Endodermal cell (in vitro differentiated cells): ENCODE measurements around the gene EFCAB6. TPM values are rescaled to one million over a fixed set of nuclear protein-coding genes. Genes with fewer than 3 reads are reported as not detected.

Experiments used
- DNase-seq: peaks from one replicate; pipeline ENCODE4 v3.0.0-alpha.2; 2017
- H3K27ac ChIP-seq: 2 replicates; pipeline ENCODE4 v1.5.1; 2013; ENCODE audit warnings: mild to moderate bottlenecking, low read depth, low read length, moderate library complexity
- H3K27me3 ChIP-seq: 2 replicates; pipeline ENCODE4 v1.6.1; 2013; ENCODE audit warnings: mild to moderate bottlenecking, low read length, moderate library complexity; ENCODE audit not compliant: insufficient read depth, control insufficient read depth, poor library complexity, severe bottlenecking
- H3K36me3 ChIP-seq: 2 replicates; pipeline ENCODE4 v1.7.0; 2013; ENCODE audit warnings: mild to moderate bottlenecking, low read length, moderate library complexity; ENCODE audit not compliant: control insufficient read depth, insufficient read depth
- H3K4me1 ChIP-seq: one replicate; pipeline ENCODE4 v1.7.0; 2013; ENCODE audit warnings: low read length; ENCODE audit not compliant: control insufficient read depth, insufficient read depth
- H3K4me3 ChIP-seq: 2 replicates; pipeline ENCODE4 v1.5.1; 2013; ENCODE audit warnings: mild to moderate bottlenecking, low read length, moderate library complexity
- H3K9ac ChIP-seq: 2 replicates; pipeline ENCODE4 v1.6.1; 2013; ENCODE audit warnings: mild to moderate bottlenecking, low read length, moderate library complexity; ENCODE audit not compliant: poor library complexity, severe bottlenecking; ENCODE audit errors: extremely low read depth
- H3K9me3 ChIP-seq: 2 replicates; pipeline ENCODE4 v1.6.1; 2013; ENCODE audit warnings: mild to moderate bottlenecking, low read length, moderate library complexity; ENCODE audit not compliant: control insufficient read depth
- H3K27ac Mint-ChIP-seq: 2 replicates; pipeline ENCODE4 v1.8.0; 2020; ENCODE audit warnings: mixed read lengths
- H3K27me3 Mint-ChIP-seq: 2 replicates; pipeline ENCODE4 v1.8.0; 2021; ENCODE audit warnings: mild to moderate bottlenecking, mixed read lengths; ENCODE audit not compliant: insufficient read depth
- H3K36me3 Mint-ChIP-seq: 2 replicates; pipeline ENCODE4 v1.8.0; 2020; ENCODE audit warnings: low read depth, mixed read lengths
- H3K4me1 Mint-ChIP-seq: 2 replicates; pipeline ENCODE4 v1.8.0; 2020; ENCODE audit warnings: mixed read lengths
- H3K4me3 Mint-ChIP-seq: 2 replicates; pipeline ENCODE4 v1.8.0; 2020; ENCODE audit warnings: mild to moderate bottlenecking, moderate library complexity, mixed read lengths
- H3K9me3 Mint-ChIP-seq: 2 replicates; pipeline ENCODE4 v1.8.0; 2020; ENCODE audit warnings: mild to moderate bottlenecking, mixed read lengths
- WGBS, 2 experiments: methylation state at CpG; one replicate each; pipeline versions ENCODE4 v1.1.5 to v1.1.7; 2013; ENCODE audit warnings: missing lambda C conversion rate in 2 of 2, mixed read lengths in 1 of 2; ENCODE audit not compliant: insufficient coverage in 1 of 2, insufficient read length in 1 of 2; 5-methylcytosine and 5-hydroxymethylcytosine counted together
- total RNA-seq, 2 donors: library from RNA; stranded (reverse); fragmentation: NEBNext Ultra II Directional in 1 of 2; extraction: Animal tissue kit (Norgen Biotek cat#: 25700) in 1 of 2; gene quantifications; 2 replicates in 1 of 2; 3 replicates in 1 of 2; pipeline ENCODE4 v1.2.1, GENCODE V29; 2021
- TF ChIP-seq, protein P1 (sequence below): fragments of 200-600 bp; sonication (generic); conservative IDR thresholded peaks from 2 replicates; pipeline ENCODE4 v1.5.0; 2021; ENCODE audit warnings: antibody characterized with exemption, mild to moderate bottlenecking

The EFCAB6 gene
- total RNA-seq, 2 donors from 2014 or later = 1.8 to 2.0 TPM

DNA sequence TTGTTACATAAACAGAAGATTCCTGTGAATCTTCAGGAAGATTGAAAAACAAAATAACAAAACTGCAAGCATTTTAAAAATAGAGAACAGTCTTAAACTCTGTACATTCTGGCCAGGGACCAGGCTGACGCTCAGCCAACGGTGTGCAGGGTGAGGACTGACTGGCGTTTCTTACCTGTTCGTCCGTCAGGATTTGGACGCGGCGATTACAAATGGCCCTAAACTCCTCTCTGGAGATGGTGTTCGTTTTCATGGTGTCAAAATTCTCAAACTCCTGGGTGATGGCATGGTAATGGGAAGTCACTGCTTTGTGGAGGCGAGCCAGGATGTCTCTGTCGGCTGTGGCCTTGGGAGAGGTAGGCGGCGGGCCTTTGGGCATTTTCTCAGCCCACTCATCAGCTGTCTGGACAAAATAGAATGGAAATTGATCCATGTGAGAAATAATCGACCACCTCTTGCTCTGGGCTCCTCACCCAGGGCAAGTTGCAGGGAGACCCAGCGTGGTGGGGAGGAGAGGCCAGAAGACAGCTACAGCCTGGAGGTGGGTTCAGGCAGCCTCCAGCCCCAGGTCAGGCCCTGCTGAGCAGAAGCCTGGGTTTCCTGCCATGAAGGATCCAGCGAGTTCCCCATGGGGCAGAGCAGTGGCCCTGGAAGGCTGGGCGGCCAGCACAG is 257.3 kb downstream of the EFCAB6 start:
- H3K27me3 ChIP-seq = no peaks in the 10 kb centered on the region
- Mint-ChIP-seq H3K36me3 (no peaks in the 10 kb centered on the region), H3K4me3 (no peak overlapping the region), H3K9me3 (peaks cover 14% of the 10 kb centered on the region), H3K27me3 (no peaks in the 10 kb centered on the region), H3K4me1 (no peaks in the 10 kb centered on the region), H3K27ac (no peak overlapping the region)
- no peak overlapping the region for H3K27ac ChIP-seq
- 90 to 92% methylated on average over 15 to 17 of the region's 17 CpGs for WGBS, 2 experiments
- peak; percentile 32 for DNase-seq
- H3K4me3 ChIP-seq = no peak overlapping the region
- TF ChIP-seq, protein P1, sequence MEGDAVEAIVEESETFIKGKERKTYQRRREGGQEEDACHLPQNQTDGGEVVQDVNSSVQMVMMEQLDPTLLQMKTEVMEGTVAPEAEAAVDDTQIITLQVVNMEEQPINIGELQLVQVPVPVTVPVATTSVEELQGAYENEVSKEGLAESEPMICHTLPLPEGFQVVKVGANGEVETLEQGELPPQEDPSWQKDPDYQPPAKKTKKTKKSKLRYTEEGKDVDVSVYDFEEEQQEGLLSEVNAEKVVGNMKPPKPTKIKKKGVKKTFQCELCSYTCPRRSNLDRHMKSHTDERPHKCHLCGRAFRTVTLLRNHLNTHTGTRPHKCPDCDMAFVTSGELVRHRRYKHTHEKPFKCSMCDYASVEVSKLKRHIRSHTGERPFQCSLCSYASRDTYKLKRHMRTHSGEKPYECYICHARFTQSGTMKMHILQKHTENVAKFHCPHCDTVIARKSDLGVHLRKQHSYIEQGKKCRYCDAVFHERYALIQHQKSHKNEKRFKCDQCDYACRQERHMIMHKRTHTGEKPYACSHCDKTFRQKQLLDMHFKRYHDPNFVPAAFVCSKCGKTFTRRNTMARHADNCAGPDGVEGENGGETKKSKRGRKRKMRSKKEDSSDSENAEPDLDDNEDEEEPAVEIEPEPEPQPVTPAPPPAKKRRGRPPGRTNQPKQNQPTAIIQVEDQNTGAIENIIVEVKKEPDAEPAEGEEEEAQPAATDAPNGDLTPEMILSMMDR = no peak
- H3K36me3 ChIP-seq = no peaks in the 10 kb centered on the region
- H3K4me1 ChIP-seq = no peaks in the 10 kb centered on the region
- H3K9me3 ChIP-seq = peaks cover 8% of the 10 kb centered on the region
- H3K9ac ChIP-seq = no peak overlapping the region

DNA sequence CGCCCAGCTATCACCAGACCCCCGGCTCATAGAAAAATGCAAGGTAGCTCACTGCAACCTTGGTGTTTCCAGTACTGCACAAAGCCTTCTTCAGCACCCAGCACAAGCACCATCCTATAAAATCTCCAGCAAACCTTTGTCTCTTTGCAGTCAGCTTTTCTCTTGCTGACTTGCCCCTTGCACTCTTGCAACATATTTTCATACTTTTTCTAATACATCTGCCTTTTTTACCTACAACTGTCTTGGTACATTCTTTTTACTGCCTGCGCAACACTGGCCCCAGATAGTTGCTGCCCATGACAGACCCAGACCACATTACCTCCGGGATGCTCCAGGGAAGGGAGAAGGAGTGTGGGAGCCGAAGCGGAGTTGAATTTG is 257.9 kb downstream of the EFCAB6 start:
- peak; percentile 12 for DNase-seq
- H3K27ac Mint-ChIP-seq = no peak overlapping the region
- no peak overlapping the region for H3K9ac ChIP-seq
- no peaks in the 10 kb centered on the region for H3K4me1 ChIP-seq
- no peaks in the 10 kb centered on the region for H3K36me3 ChIP-seq
- TF ChIP-seq, protein P1 = no peak
- no peaks in the 10 kb centered on the region for H3K27me3 Mint-ChIP-seq
- H3K36me3 Mint-ChIP-seq = no peaks in the 10 kb centered on the region
- no peaks in the 10 kb centered on the region for H3K27me3 ChIP-seq
- peaks cover 8% of the 10 kb centered on the region for H3K9me3 ChIP-seq
- no peak overlapping the region for H3K4me3 Mint-ChIP-seq
- no peak overlapping the region for H3K27ac ChIP-seq
- peaks cover 14% of the 10 kb centered on the region for H3K9me3 Mint-ChIP-seq
- H3K4me1 Mint-ChIP-seq = no peaks in the 10 kb centered on the region
- no peak overlapping the region for H3K4me3 ChIP-seq
- 90 to 96% methylated on average over 5 to 6 of the region's 6 CpGs for WGBS, 2 experiments

DNA sequence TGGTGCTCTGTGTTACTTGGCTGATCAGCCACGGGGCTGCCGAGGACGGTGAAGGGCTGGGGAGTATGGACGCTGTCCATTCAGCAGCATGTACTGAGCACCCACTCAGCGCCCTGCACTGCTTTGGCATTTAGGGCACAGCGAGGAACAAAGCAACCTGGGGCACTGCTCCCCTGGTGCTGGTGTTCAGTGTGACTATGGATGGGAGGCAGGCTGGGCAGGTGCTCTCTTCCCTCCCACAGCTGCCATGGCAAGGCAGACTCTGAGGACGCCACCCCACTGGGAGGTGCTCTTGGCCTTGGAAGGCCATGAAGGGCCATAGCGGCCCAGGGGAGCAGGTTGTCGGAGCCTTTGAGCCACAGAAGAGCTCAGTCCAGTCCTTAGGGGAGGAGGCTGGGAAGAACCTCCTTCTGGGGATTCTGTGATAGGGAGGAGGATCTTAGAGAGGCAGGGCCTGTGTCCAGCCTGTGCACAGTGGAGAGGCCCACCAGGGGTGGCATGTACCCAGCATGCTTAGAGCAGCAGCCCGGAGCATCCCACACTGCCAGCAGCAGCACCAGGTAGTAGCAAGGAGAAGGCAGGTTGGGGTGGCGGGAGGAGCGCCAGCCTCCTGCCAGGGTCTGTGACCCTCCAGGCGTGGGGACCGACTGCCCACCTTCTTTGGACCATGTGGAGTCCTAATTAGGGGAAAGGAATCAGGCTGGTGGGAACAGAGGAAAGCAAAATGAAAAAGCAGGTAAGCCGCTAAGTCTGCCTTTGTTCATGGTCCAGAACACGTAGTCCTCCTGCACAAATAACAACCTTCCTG is 258.4 kb downstream of the EFCAB6 start:
- TF ChIP-seq, protein P1 = no peak
- peak; percentile 36 for DNase-seq
- Histone ChIP-seq H3K36me3 (no peaks in the 10 kb centered on the region), H3K9ac (no peak overlapping the region), H3K4me1 (no peaks in the 10 kb centered on the region), H3K4me3 (no peak overlapping the region), H3K9me3 (peaks cover 7% of the 10 kb centered on the region), H3K27ac (no peak overlapping the region), H3K27me3 (no peaks in the 10 kb centered on the region)
- Mint-ChIP-seq H3K9me3 (peaks cover 14% of the 10 kb centered on the region), H3K36me3 (no peaks in the 10 kb centered on the region), H3K27me3 (no peaks in the 10 kb centered on the region), H3K4me3 (no peak overlapping the region), H3K4me1 (no peaks in the 10 kb centered on the region), H3K27ac (no peak overlapping the region)
- 96 to 97% methylated on average over 11 to 16 of the region's 16 CpGs for WGBS, 2 experiments
